ENCODE data around the gene ERC1. TPM values are rescaled to one million over a fixed set of nuclear protein-coding genes. Genes with fewer than 3 reads are reported as not detected.

ERC1 gene
- total RNA-seq, 4 donors from 2014 or later = 58.0 to 83.2 (median 73.5) TPM

- TF ChIP-seq, protein P1, sequence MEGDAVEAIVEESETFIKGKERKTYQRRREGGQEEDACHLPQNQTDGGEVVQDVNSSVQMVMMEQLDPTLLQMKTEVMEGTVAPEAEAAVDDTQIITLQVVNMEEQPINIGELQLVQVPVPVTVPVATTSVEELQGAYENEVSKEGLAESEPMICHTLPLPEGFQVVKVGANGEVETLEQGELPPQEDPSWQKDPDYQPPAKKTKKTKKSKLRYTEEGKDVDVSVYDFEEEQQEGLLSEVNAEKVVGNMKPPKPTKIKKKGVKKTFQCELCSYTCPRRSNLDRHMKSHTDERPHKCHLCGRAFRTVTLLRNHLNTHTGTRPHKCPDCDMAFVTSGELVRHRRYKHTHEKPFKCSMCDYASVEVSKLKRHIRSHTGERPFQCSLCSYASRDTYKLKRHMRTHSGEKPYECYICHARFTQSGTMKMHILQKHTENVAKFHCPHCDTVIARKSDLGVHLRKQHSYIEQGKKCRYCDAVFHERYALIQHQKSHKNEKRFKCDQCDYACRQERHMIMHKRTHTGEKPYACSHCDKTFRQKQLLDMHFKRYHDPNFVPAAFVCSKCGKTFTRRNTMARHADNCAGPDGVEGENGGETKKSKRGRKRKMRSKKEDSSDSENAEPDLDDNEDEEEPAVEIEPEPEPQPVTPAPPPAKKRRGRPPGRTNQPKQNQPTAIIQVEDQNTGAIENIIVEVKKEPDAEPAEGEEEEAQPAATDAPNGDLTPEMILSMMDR (IDR thresholded peaks at IDR 0.05) = no peak
- TF ChIP-seq POLR2A (IDR thresholded peaks at IDR 0.05) = no peak
- TF ChIP-seq EP300 (IDR thresholded peaks at IDR 0.05) = no peak
- H3K4me1 ChIP-seq = no peaks in the 10 kb centered on the region
- H3K4me3 ChIP-seq = no peak overlapping the region
- no peak overlapping the region for H3K27ac ChIP-seq
- no peak for DNase-seq (ENCODE audit: low spot score in 2 of 2)
- peaks cover 0 to 25% (median 0%) of the 10 kb centered on the region in 3 donors for H3K36me3 ChIP-seq
- H3K27me3 ChIP-seq = no peaks in the 10 kb centered on the region
- 81 to 87% methylated on average over 5 of the region's 5 CpGs for WGBS, 2 donors
- peaks cover 0 to 3% (median 0%) of the 10 kb centered on the region in 4 donors for H3K9me3 ChIP-seq
Measured at GRCh38 chr12:1019283-1019682, 28.3 kb downstream of the ERC1 start.

DNA sequence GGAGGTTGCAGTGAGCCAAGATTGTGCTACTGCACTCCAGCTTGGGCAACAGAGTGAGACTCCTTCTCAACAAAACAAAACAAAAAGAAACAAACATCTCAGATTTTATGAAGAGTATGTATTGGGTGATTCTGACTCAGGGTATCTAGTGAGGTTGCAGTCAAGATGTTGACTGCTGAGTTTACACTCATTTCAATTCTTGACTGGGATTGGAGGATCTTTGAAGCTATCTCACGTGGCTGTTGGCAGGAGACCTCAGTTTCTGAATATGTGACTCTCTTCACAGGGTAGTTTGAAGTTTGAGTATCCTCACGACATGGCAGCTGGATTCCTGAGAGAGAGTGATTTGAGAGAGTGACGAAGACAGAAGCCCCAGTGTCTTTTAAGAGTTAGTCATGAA, 29.4 kb downstream of the ERC1 start:
- Histone ChIP-seq H3K9me3 (peaks cover 0 to 3% (median 0%) of the 10 kb centered on the region in 4 donors), H3K27me3 (no peaks in the 10 kb centered on the region), H3K4me3 (no peak overlapping the region), H3K36me3 (peaks cover 0 to 25% (median 0%) of the 10 kb centered on the region in 3 donors), H3K4me1 (no peaks in the 10 kb centered on the region), H3K27ac (no peak overlapping the region)
- no peak for DNase-seq (ENCODE audit: low spot score in 2 of 2)
- no peak for TF ChIP-seq EP300 (IDR thresholded peaks at IDR 0.05)
- TF ChIP-seq POLR2A (IDR thresholded peaks at IDR 0.05) = no peak
- TF ChIP-seq, protein P1 (IDR thresholded peaks at IDR 0.05) = no peak
- 76% methylated on average over 3 of the region's 3 CpGs for WGBS, 2 donors

DNA sequence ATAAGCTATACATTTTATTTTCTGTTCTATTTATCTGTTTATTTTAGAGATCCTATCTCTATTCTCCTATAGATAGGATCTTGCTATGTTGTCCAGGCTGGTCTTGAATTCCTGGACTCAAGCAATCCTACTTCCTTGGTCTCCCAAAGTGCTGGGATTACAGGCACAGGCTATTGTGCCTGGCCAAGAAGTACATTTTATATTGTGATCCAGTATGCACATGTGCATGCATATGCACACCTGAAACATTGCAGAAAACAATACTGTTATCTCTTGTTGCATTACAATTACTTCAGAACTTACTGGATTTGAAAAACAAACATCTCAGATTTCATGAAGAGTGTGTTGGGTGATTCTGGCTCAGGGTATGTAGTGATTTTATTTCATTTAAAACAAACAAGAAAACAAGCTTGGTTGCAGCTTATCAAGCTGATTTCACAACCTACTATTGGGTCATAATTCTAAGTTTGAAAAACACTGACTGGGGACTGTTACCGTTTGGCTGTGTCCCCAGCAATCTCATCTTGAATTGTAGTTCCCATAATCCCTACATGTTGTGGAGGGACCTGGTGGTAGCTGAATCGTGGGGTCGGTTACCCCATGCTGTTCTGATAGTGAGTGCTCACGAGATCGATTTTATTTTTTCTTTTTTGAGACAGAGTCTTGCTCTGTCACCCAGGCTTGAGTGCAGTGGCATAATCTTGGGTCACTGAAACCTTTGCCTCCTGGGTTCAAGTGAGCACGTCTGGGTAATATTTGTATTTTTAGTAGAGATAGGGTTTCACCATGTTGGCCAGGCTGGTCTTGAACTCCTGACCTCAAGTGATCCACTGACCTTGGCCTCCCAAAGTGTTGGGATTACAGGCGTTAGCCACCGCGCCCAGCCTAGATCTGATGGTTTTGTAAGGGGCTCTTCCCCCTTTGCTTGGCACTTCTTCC, 31.3 kb downstream of the ERC1 start:
- H3K4me1 ChIP-seq = no peaks in the 10 kb centered on the region
- no peak overlapping the region for H3K4me3 ChIP-seq
- no peak for DNase-seq (ENCODE audit: low spot score in 2 of 2)
- no peak overlapping the region for H3K27ac ChIP-seq
- peaks cover 0 to 6% (median 0%) of the 10 kb centered on the region in 4 donors for H3K9me3 ChIP-seq
- TF ChIP-seq, protein P1 (IDR thresholded peaks at IDR 0.05) = no peak
- no peak for TF ChIP-seq POLR2A (IDR thresholded peaks at IDR 0.05)
- no peak for TF ChIP-seq EP300 (IDR thresholded peaks at IDR 0.05)
- WGBS, 2 donors = 93 to 96% methylated on average over 9 of the region's 9 CpGs
- H3K36me3 ChIP-seq = peaks cover 0 to 25% (median 0%) of the 10 kb centered on the region in 3 donors
- H3K27me3 ChIP-seq = no peaks in the 10 kb centered on the region

DNA sequence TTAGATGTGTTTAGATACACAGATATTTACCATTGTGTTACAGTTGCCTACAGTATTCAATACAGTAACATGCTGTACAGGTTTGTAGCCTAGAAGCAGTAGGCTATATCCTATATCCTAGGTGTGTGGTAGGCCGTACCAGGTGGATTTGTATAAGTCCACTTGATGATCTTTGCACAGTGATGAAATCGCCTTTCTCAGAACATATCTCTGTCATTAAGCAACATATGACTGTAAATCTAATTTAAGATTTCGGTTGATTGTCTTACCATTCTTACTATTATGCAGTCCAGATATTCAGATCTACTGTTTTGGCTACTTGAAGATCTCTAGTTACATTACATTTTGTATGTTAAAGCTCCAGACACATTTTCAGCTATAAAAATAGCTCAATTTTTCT, 39.8 kb downstream of the ERC1 start:
- TF ChIP-seq POLR2A (IDR thresholded peaks at IDR 0.05) (no peak), EP300 (IDR thresholded peaks at IDR 0.05) (no peak)
- TF ChIP-seq, protein P1 (IDR thresholded peaks at IDR 0.05) = no peak
- H3K27ac ChIP-seq = no peak overlapping the region
- H3K4me3 ChIP-seq = no peak overlapping the region
- no peak for DNase-seq (ENCODE audit: low spot score in 2 of 2)
- WGBS, 2 donors = 95 to 97% methylated on average over 3 of the region's 3 CpGs
- H3K4me1 ChIP-seq = no peaks in the 10 kb centered on the region
- peaks cover 0 to 3% (median 0%) of the 10 kb centered on the region in 4 donors for H3K9me3 ChIP-seq
- peaks cover 0 to 42% (median 0%) of the 10 kb centered on the region in 3 donors for H3K36me3 ChIP-seq
- H3K27me3 ChIP-seq = no peaks in the 10 kb centered on the region

GRCh38 chr12:1034243-1034642, 43.2 kb downstream of the ERC1 start:
- WGBS, 2 donors = 84 to 85% methylated on average over 3 of the region's 3 CpGs
- no peak for DNase-seq (ENCODE audit: low spot score in 2 of 2)
- H3K36me3 ChIP-seq = peaks cover 0 to 24% (median 0%) of the 10 kb centered on the region in 3 donors
- H3K27me3 ChIP-seq = no peaks in the 10 kb centered on the region
- no peak for TF ChIP-seq EP300 (IDR thresholded peaks at IDR 0.05)
- TF ChIP-seq POLR2A (IDR thresholded peaks at IDR 0.05) = no peak
- TF ChIP-seq, protein P1 (IDR thresholded peaks at IDR 0.05) = no peak
- H3K9me3 ChIP-seq = no peaks in the 10 kb centered on the region
- H3K27ac ChIP-seq = no peak overlapping the region
- no peaks in the 10 kb centered on the region for H3K4me1 ChIP-seq
- H3K4me3 ChIP-seq = no peak overlapping the region

All from tibial nerve (tissue), 4 donors.